AG04449 (cell line): Measurements from ENCODE around the gene SMIM31.

Experiments
- CTCF ChIA-PET: fragments of 350-600 bp; formaldehyde crosslinking; extraction: SDS; loops from one replicate; lab custom pipeline; 2021; ENCODE audit warnings: antibody characterized with exemption; lab: Yijun Ruan, JAX
- POLR2A ChIA-PET: fragments of 400-600, 350-600 bp; formaldehyde crosslinking; extraction: SDS; loops from one replicate; lab custom pipeline; 2020; ENCODE audit warnings: antibody characterized with exemption, inconsistent platforms; lab: Yijun Ruan, JAX
- DNase-seq: peaks from one replicate; pipeline ENCODE4 v3.0.0-alpha.2; 2010; ENCODE audit warnings: low read depth, low spot score
- H3K4me3 ChIP-seq: 2 replicates; pipeline ENCODE4 v1.5.1; 2011; ENCODE audit warnings: low read depth, mild to moderate bottlenecking, control low read depth, low read length
- CTCF ChIP-seq: IDR thresholded peaks from one replicate; pipeline ENCODE4 v1.5.1; 2011; ENCODE audit warnings: mild to moderate bottlenecking, moderate library complexity, low read length, control low read depth, inconsistent platforms; ENCODE audit not compliant: insufficient read depth; ENCODE audit errors: missing control alignments

The SMIM31 gene

GRCh38 chr4:164846566-164846965, 92.6 kb downstream of the SMIM31 start:
- CTCF ChIA-PET = no interaction called here
- POLR2A ChIA-PET = no interaction called here
- DNase-seq = no peak

GRCh38 chr4:164847016-164847415, 93.1 kb downstream of the SMIM31 start:
- CTCF ChIA-PET = no interaction called here
- no peak for TF ChIP-seq CTCF
- POLR2A ChIA-PET = no interaction called here
- DNase-seq = no peak
- no peak overlapping the region for H3K4me3 ChIP-seq

More at GRCh38 chr4:164846566-164846965, 92.6 kb downstream of the SMIM31 start:
- no peak for TF ChIP-seq CTCF
- H3K4me3 ChIP-seq = no peak overlapping the region

- no peak for TF ChIP-seq CTCF
- no peak for DNase-seq
- H3K4me3 ChIP-seq = no peak overlapping the region
- ChIA-PET CTCF (no interaction called here), POLR2A (no interaction called here)
Observed at GRCh38 chr4:164847967-164848649, 94.2 kb downstream of the SMIM31 start.
